Stimulated activated CD4-positive, alpha-beta T cell treated with anti-CD3 and anti-CD28 coated beads, Interleukin-4, amount 100 ng/mL, for 4 hours (primary cell): ENCODE measurements around the gene C14orf93.
"Not testable (repeated sequence)": the region's sequence is repeated elsewhere in the genome, so short reads cannot be mapped to it uniquely, and the experiment has no call there.

Source experiments
- DNase-seq, 2 experiments: peaks; one replicate each; pipeline ENCODE4 v3.0.0-alpha.2; 2020

Gene C14orf93

DNA sequence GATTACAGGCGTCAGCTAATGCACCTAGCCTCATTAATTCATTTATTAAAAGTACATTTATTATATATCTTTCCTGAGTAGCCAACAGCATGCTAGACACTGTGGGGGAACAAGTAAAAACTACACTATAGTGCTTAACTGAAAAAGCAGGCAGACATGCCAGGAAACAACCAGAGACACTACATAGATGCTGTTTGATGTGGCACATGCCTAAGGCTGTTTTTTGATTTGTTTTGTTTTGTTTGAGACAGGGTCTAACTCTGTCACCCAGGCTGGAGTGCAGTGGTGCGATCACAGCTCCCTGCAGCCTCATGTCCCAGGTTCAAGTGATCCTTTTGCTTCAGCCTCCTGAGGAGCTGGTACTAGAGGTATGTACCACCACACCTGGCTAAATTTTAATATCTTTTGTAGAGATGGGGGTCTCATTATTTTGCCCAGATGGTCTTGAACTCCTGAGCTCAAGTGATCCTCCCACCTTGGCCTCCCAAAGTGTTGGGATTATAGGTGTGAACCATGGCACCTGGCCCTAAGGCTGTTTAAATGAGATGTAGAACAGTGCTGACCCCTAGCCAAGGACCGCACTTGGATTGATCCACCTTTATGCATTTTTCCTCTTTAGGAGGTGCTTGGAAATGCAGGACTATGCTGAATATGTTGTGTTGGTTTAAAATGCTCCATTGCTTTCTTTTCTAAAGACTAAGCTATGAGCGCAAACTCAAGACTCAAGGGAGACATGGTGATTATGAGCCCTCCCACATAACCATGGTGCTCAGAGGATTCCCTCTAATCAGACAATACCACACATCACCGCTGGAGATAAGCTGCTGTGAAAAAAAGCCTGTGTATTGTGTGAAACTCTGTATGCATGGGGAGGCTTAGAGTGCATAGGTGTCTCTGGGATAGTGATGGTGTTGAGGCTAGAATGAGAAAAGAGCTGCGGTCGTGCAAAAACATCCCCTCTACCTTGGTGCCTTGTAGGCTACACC is 10.5 kb upstream of the C14orf93 start:
- DNase-seq, result no peak

DNA sequence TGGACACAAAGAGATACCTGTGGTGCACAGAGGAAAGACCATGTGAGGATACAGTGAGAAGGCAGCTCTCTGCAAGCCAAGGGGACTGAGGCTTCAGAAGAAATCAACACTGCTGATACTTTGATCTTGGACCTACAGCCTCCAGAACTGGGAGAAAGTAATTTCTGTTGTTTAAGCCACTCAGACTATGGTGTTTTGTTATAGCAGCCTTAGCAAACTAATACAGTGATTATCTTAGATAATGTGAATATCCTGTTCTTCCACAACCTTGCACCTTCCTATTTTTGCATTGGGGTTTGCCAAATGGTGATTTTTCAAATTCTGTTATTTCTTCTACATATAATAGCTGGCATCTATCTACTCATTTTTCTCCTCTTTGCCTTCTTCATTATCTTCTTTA is 8.2 kb upstream of the C14orf93 start:
- DNase-seq, result no peak

DNA sequence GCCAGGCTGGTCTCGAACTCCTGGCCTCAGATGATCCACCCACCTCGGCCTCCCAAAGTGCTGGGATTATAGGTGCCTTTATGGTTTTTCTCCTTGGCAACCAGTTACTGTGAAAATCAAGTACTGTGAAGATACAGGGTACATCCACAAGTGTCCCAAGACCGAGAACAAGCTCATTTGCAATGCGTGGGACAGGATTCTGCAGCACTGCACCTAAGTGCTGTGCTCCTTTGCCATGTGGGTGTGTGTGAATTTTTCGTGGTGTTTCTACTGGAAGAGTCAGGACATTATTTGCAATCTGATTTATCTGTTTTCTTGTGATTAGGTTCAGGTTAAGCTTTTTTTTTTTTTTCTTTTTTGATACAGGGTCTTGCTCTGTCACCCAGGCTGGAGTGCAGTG is 7.1 kb upstream of the C14orf93 start:
- no peak for DNase-seq

- DNase-seq, result no peak
Measured at GRCh38 chr14:23015618-23016017, 5.7 kb upstream of the C14orf93 start.

DNA sequence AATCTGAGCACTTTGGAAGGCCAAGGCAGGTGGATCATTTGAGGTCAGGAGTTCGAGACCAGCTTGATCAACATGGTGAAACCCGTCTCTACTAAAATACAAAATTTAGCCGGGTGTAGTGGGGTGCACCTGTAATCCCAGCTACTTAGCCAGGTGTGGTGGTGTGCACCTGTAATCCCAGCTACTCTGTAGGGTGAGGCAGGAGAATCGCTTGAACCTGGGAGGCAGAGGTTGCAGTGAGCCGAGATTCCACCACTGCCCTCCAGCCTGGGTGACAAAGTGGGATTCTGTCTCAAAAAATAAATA is 3.8 kb upstream of the C14orf93 start:
- DNase-seq, result not testable (repeated sequence)

DNA sequence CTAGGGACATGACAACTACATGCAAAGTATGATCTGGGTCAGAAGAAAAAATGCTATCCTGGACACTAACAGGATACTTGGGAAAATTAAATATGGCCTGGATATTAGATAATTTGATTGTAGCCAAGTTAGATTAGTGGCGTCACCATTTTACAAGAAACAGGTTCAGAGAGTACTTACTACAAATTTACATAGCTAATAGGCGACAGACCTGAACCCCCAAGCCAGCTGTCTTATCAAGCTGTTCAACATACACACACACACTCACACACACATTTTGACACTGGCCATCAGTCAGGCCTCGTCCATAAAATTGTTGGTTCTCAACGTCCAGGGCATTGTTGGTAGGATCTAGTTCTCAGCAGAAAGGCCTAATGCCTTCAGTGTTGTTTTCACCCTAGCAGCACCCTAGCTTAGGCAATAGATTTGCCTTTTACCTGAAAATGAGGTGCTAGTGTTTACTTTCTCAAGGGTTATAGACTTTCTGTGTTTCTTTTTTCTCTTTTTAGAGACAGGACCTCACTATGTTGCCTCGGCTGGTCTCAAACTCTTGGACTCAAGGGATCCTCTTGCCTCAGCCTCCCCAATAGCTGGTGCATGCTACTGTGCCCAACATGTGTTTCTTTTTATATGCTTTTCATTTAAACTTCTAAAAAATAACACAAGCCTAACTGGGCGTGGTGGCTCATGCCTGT is 3.3 kb upstream of the C14orf93 start:
- no peak for DNase-seq

DNA sequence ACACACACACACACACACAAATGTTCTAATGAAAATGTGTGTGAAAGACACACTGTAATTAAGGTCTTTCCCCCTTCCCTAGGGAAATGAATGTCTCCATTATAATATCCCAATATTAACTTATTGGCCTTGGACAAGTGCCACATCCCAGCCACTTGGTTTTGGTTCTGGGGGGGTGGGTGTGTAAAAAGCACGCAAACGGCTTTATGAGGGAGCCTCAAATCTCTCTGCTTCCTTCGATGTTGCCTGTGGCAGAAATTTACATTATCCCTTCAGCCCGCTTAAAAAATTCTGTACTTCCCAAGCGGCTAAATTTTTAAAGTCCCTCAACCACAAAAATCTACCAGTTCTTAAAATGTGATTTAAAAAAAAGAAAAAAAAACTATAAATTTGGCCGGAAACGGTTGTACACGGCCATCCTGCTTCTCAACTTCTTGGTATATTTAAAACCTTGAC is 432 bp downstream of the C14orf93 start:
- no peak for DNase-seq

DNA sequence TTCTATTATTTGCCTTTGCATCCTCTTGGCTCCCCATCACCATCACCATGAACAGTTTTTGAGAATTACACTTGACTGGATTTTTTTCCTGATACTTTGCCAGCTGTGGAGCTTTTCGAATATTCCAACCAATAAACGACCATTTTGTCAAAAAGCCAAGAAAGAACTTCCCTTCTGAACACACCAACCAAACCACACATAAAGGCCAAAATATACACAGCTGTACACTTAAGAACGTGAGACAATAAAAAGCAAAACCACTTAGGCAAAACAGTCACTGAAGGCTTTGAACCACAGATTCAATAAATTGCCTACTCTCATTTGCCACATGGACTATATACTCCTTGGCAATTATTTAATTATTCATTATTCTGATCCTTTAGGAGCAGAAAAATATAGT is 1.1 kb downstream of the C14orf93 start:
- no peak for DNase-seq

- peak; percentile 92 to 99 for DNase-seq
Measured at GRCh38 chr14:23006544-23007419, 3.2 kb downstream of the C14orf93 start.

DNA sequence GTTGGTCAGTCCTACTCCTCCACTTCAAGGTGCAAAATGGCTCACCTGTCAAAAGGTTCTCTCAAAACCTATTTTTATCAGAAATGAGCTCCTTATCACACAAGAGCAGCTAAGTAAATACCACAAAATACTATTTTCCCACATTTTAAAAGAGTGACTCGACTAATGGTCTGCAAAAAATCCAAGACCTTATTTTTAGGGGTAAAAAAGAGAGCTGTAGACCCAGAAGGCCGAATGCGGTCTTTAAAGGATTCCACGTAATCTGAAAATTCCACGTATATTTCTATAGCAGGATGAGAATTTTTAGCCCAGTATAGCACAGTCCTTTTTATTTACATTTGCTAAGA is 3.8 kb downstream of the C14orf93 start:
- no peak for DNase-seq

- no peak for DNase-seq
Measured at GRCh38 chr14:23005451-23006187, 4.3 kb downstream of the C14orf93 start.

- DNase-seq, result not testable (repeated sequence)
Measured at GRCh38 chr14:23004274-23004673, 5.7 kb downstream of the C14orf93 start.

DNA sequence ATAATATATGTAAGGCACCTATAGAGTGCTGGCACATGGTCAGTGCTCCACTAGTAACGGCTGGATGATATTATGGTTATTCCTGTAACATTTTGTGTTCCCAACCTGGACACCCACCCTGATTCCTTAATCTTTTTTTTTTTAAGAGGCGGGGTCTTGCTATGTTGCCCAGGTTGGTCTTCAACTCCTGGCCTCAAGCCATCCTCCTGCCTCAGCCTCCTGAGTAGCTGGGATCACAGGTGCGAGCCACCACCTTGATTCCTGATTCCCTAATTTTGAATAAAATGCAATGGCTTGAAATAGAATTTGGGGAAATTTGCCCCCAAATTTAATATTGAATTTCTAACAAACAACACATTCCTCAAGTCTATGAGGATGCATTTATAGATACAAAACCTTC is 7.4 kb downstream of the C14orf93 start:
- DNase-seq, result no peak

- DNase-seq, result no peak
Measured at GRCh38 chr14:23000860-23001259, 9.1 kb downstream of the C14orf93 start.

- no peak for DNase-seq
Measured at GRCh38 chr14:22998329-22999012, 11.5 kb downstream of the C14orf93 start.

GRCh38 chr14:22997676-22998323 is 12.1 kb downstream of the C14orf93 start:
- DNase-seq, result no peak

- DNase-seq, result no peak
Measured at GRCh38 chr14:22996768-22997654, 12.9 kb downstream of the C14orf93 start.

DNA sequence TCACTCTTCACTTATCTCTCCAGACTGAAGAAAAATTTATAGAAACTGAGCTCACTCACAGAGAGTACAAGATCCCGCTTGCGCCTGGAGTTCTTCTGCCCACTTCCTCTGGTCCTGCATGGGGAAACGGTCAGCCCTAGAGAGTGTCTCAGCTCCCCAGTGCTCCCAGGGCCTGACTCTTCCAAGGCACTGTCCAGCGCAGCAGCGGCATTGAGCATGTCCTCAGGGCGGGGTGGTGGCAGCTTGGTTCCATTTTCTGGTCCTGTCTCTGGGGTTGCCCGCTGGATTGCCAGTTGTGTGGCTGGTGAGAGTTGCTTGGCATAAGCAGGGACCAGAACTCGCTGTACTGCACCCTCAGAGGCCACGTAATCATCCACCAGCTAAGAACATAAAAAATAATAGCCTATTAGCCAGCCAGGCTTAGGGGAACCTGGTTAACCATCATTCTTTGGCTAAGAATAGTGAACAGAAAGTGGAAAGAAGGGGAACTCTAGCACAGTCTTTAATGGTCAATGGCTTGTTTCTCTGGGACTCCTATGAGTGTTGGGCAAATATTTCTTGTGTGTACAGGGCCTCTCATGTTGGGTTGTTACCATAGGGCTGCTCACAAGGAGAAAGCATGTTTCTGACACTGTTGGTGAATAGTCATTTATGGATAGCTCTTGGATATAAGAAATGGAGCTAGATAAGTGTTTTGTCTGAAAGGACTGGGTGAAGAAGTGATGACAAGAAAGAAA is 13.9 kb downstream of the C14orf93 start:
- DNase-seq, result no peak

DNA sequence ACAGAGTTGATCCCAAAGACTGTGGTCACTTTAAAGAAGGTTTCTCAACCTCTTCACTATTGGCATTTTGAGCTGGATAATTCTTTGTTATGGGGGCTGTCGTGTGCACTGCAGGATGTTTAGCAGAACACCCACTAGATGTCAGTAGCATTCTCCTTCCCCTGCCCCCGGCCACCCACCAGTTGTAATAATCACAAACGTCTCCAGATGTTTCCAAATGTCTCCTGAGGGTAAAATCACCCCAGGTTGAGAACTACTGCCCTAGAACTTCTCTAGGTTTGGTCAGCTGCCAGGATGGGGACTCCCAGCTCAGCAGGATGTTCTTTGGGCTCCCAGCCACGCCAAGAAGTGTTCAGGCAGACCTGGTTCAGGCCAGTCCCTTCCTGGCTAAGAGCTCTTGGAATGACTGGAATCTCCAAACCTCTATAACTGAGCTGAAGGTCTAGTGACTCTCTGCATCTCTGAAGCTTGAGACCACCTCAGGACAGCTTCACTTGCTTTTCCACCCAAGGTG is 15.1 kb downstream of the C14orf93 start:
- peak; percentile 19 to 30 for DNase-seq
